Measurements from ENCODE around the gene CORO6.

GRCh38 chr17:29612094-29612403 is 10.7 kb downstream of the CORO6 start:
- no peak for TF ChIP-seq CTCF (conservative IDR thresholded peaks at IDR 0.05)
- TF ChIP-seq ZFX (IDR thresholded peaks at IDR 0.05): no peak
